HFF-Myc (cell line): ENCODE data around the gene TMEM138.
"Not testable (repeated sequence)": the region's sequence is repeated elsewhere in the genome, so short reads cannot be mapped to it uniquely, and the experiment has no call there.

Experiments
- DNase-seq: peaks from one replicate; pipeline ENCODE4 v3.0.0-alpha.2; 2011; ENCODE audit warnings: low read depth; ENCODE audit errors: extremely low read depth
- H3K4me3 ChIP-seq: replicated peaks from 2 replicates; pipeline ENCODE4 v1.5.1; 2011; ENCODE audit warnings: low read depth, mild to moderate bottlenecking, control low read depth, low read length
- TF ChIP-seq, protein P1 (sequence below): IDR thresholded peaks from 2 replicates; pipeline ENCODE4 v1.5.1; 2012; ENCODE audit warnings: mild to moderate bottlenecking, low read depth, low read length, control low read depth; ENCODE audit errors: missing control alignments

The TMEM138 gene

DNA sequence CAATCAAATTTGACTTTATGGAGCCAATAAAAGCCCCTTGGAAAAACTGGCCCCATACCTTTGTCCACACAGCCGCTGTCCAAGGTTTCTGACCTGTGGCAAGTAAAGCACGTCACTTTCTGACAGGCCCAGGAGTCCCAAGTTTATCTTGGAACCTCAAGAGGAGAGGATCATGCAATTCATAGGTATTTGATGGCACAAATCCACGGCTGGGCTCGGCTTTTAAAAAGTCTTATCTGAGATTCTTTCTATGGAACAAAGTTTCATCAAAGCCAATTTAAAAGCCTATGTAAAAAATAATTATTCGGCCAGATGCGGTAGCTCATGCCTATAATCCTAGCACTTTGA lies 13.6 kb downstream of the TMEM138 start:
- TF ChIP-seq, protein P1, sequence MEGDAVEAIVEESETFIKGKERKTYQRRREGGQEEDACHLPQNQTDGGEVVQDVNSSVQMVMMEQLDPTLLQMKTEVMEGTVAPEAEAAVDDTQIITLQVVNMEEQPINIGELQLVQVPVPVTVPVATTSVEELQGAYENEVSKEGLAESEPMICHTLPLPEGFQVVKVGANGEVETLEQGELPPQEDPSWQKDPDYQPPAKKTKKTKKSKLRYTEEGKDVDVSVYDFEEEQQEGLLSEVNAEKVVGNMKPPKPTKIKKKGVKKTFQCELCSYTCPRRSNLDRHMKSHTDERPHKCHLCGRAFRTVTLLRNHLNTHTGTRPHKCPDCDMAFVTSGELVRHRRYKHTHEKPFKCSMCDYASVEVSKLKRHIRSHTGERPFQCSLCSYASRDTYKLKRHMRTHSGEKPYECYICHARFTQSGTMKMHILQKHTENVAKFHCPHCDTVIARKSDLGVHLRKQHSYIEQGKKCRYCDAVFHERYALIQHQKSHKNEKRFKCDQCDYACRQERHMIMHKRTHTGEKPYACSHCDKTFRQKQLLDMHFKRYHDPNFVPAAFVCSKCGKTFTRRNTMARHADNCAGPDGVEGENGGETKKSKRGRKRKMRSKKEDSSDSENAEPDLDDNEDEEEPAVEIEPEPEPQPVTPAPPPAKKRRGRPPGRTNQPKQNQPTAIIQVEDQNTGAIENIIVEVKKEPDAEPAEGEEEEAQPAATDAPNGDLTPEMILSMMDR, result no peak
- no peak for DNase-seq

DNA sequence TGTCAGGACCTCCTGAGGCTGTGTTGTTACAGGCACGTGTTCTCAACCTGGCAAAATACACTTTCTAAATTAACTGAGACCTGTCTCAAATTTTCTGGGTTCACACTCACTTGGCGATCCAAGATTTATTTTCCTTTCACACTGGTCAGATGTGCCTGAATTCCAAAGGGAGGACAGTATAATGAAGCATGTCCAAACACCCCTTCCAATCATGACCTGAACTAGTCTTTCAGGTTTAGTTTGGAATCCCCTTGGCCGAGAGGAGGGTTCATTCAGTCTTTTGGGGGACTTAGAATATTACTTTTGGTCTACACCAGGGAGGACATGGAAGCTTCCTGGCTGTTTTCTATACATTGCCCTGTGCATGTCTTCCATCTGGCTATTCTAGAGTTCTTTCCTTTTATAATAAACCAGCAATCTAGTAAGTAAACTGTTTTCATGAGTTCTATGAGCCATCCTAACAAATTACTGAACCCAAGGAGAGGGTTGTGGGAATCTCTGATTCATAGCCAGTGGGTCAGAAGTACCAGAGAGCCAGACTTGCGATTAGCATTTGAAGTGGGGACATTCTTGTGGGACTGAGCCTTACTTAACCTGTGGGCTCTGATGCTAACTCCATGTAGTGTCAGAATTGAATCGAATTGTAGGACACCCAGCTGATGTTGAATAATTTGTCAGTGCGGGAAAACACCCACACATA lies 15.4 kb downstream of the TMEM138 start:
- TF ChIP-seq, protein P1, result no peak
- DNase-seq, result no peak
- H3K4me3 ChIP-seq, result no peak overlapping the region

More for the DNA sequence above, 13.6 kb downstream of the TMEM138 start:
- no peak overlapping the region for H3K4me3 ChIP-seq

DNA sequence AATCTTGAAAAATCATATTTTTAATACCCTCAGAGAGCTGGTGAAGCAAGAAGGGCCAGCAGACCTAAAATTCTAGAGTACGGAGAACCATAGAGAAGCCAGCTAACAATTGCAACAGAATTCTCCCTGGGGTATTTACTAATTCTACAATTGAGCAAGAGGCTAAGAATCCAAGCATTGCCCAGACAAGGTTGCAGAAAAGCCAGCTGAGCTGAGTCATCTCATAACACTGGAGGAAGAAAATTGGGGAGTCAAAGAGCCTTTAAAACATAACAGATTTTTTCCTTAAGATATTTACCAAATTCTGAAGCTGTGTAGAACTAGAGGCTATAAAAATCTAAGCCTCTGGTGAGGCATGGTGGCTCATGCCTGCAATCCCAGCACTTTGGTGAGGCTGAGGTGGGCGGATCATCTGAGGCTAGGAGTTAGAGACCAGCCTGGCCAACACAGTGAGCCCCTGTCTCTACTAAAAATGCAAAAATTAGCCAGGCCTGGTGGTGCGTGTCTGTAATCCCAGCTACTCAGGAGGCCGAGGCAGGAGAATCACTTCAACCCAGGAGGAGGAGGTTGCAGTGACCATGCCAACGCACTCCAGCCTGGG lies 16.6 kb downstream of the TMEM138 start:
- no peak overlapping the region for H3K4me3 ChIP-seq
- DNase-seq, result peak; percentile 59
- TF ChIP-seq, protein P1, result no peak

DNA sequence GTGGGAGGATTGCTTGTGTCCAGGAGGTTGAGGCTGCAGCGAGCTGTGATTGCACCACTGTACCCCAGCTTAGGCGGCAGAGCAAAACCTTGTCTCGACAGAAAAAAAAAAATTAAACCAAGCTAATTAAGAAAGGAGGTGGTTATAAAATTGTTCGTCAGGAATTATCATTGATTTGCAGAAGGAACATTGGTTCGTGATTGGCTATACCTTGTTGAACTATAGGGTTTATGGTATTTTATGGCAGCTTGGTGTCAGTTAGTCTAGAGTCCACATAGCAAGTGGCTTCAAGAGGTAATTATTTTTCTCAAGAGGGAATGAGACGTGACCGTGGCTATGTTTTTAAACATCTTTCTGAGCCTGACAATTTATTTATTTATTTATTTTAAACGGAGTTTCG lies 18.7 kb downstream of the TMEM138 start:
- TF ChIP-seq, protein P1, result no peak
- DNase-seq, result no peak
- no peak overlapping the region for H3K4me3 ChIP-seq

DNA sequence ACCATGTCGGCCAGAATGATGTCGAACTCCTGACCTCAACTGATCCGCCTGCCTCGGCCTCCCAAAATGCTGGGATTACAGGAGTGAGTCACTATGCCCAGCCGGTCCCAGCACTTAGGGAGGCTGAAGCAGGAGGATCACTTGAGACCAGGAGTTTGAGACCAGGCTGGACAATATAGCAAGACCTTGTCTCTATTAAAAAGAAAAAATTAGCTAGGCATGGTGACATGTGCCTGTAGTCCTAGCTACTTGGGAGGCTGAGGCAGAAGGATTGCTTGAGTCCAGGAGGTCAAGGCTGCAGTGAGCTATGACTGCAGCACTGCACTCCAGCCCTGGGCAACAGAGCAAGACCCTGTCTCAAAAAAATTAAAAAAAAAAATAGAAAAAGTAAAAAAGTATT lies 21.7 kb downstream of the TMEM138 start:
- DNase-seq, H3K4me3 ChIP-seq: not testable (repeated sequence)

DNA sequence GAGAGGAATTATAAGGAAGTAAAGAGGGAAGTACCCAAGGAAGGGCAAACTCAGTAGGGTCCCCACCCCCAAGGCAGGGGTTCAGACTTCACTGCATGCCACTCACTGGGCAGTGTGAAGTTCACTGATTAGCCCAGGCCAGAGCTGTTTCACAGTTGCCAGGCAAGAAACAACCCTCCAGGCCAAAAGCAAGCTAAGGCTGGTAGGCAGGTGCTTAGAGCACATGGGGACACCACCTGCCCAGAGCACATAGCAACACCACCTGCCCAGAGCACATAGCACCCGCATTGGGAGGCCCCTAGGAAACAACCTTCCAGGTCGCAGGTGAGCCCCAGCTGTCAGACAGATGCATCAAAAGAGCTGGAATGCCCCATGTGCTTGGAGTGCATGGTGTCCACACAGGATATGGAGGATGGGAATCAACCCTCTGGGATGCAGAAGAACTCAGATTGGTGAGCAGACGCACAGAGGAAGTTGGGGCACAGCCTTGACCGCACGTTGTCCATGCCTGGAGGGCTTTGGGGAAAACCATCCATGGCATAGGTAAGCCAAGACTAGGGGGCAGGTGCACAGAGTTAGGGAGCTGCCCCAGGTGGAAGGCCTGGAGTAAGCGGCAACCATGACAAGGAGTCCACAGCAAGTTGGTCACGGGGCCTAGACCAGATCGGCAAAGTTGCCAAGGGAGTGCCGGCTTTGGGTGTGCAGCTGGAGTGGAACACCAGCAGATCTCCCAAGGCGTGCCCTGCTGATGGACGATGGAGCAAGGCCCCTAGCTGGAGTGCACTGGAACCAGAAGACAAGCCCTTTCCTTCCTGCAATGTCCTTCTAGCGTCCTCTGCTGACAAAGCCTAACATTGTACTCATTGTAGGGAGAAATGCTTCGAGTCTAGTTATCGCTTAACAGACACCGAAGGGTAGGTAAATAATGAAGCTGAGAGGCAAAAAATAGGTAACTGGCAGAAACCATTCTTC lies 22.4 kb downstream of the TMEM138 start:
- TF ChIP-seq, protein P1, result peak; percentile 30
- DNase-seq, result no peak
- H3K4me3 ChIP-seq, result no peak overlapping the region

DNA sequence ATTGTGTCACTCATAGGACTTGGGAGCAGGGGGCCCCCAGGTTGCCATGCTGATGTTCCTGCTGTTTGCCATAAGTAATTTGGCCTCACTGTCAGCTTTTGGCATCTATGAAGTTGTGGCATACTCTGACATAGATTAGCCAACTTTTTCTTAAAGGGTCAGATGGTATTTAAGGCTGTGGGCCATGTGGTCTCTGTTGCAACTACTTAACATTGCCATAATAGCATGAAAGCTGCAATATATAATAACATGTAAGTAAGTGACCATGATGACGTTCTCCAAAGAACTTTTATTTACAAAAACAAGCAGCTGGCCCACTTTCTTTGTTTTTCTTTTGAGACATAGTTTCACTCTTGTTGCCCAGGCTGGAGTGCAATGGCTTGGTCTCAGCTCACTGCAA lies 28.0 kb downstream of the TMEM138 start:
- TF ChIP-seq, protein P1, result no peak
- no peak overlapping the region for H3K4me3 ChIP-seq
- DNase-seq, result no peak
